Ishikawa (cell line): ENCODE measurements around the gene GPT2.

Source experiments
- CEBPB ChIP-seq: IDR thresholded peaks from 2 replicates; pipeline ENCODE4 v1.6.1; 2012
- CREB1 ChIP-seq: IDR thresholded peaks from 2 replicates; pipeline ENCODE4 v1.6.1; 2012; ENCODE audit warnings: low read depth
- EGR1 ChIP-seq: IDR thresholded peaks from 2 replicates; pipeline ENCODE4 v1.6.1; 2012
- EP300 ChIP-seq: IDR thresholded peaks from 2 replicates; pipeline ENCODE4 v1.6.1; 2012; ENCODE audit warnings: borderline replicate concordance
- FOXM1 ChIP-seq: IDR thresholded peaks from 2 replicates; pipeline ENCODE4 v1.6.1; 2012; ENCODE audit warnings: low read depth, borderline replicate concordance
- NFIC ChIP-seq: IDR thresholded peaks from 2 replicates; pipeline ENCODE4 v1.6.1; 2012
- RAD21 ChIP-seq: IDR thresholded peaks from 2 replicates; pipeline ENCODE4 v1.6.1; 2012; ENCODE audit warnings: low read depth
- TAF1 ChIP-seq: IDR thresholded peaks from 2 replicates; pipeline ENCODE4 v1.6.1; 2012; ENCODE audit warnings: low read depth, mild to moderate bottlenecking
- TCF12 ChIP-seq: IDR thresholded peaks from 2 replicates; pipeline ENCODE4 v1.6.1; 2012; ENCODE audit warnings: low read depth
- TEAD4 ChIP-seq: IDR thresholded peaks from 2 replicates; pipeline ENCODE4 v1.6.1; 2012
- USF1 ChIP-seq: IDR thresholded peaks from 2 replicates; pipeline ENCODE4 v1.6.1; 2012
- YY1 ChIP-seq: IDR thresholded peaks from 2 replicates; pipeline ENCODE4 v1.6.1; 2012; ENCODE audit warnings: low read depth
- ZBTB7A ChIP-seq: IDR thresholded peaks from 2 replicates; pipeline ENCODE4 v1.6.1; 2012; ENCODE audit warnings: low read depth
- TF ChIP-seq, protein P1 (sequence below): IDR thresholded peaks from 2 replicates; pipeline ENCODE4 v1.6.1; 2012
- TF ChIP-seq, protein P2 (sequence below): IDR thresholded peaks from 2 replicates; pipeline ENCODE4 v1.6.1; 2012; ENCODE audit warnings: low read depth, mild to moderate bottlenecking

GPT2 gene

DNA sequence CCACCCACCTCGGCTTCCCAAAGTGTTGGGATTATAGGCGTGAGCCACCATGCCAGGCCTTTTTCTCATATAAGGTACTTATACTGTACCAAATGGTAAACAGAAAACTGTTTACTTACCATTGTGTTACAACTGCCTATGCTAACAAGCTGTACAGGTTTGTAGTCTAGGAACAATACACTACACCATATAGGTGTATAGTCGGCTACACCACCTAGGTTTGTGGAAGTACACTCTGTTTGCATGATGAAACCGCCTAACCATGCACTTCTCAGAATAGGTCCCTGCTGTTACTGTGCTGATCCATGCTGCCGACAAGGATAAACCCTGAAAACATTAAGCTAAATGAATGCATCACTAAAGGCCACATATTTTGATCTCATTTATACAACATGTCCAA lies 70.4 kb downstream of the GPT2 start:
- no peak for TF ChIP-seq ZBTB7A
- no peak for TF ChIP-seq FOXM1
- TF ChIP-seq CEBPB = no peak
- TF ChIP-seq, protein P1, sequence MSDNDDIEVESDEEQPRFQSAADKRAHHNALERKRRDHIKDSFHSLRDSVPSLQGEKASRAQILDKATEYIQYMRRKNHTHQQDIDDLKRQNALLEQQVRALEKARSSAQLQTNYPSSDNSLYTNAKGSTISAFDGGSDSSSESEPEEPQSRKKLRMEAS = no peak
- no peak for TF ChIP-seq TEAD4
- no peak for TF ChIP-seq CREB1
- no peak for TF ChIP-seq TAF1
- TF ChIP-seq NFIC = no peak
- TF ChIP-seq TCF12 = no peak

DNA sequence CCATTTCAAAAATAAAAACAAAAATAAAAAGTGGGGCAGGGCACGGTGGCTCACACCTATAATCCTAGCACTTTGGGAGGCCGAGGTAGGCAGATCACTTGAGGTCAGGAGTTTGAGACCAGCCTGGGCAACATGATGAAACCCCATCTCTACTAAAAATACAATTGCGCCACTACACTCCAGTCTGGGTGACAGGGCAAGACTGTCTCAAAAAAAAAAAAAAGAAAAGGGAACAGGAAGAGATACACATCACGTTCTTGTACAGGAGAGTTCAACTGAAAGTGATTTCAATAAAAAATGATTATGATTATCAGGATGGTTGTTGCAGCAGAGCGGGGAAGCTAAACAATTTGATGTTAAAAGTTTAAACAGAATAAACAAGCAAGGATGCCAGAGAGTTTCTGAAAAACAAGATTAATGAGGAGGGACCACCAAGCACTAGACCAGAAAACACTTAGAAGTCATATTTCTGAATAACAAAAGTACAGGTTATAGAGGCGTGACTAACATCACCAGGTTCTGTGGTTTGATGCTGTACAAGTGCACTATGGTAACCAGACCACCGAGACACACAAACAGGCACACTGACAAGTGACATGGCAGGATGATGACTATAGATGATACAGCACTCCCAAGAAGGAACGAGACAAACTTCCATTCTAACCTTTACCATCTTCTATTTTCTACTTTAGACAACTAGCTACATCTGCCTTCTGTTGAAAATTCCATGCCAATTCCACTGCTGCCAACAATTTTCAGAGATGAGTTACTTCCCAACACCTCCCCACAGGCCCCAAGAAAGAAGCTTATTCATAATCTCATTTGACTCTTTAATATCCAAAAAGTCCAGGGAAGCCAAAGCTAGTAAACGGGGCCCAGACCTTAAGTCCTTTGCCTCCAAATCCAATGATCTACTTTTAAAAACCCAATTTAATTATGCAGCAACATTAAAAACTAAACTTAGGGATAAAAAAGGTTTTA lies 77.5 kb downstream of the GPT2 start:
- TF ChIP-seq TAF1 (no peak), YY1 (no peak), TEAD4 (no peak), EP300 (no peak), USF1 (no peak), TCF12 (no peak), EGR1 (no peak), ZBTB7A (no peak), RAD21 (no peak), FOXM1 (no peak), CREB1 (no peak), CEBPB (no peak), NFIC (no peak)
- TF ChIP-seq, protein P1 = no peak
- TF ChIP-seq, protein P2, sequence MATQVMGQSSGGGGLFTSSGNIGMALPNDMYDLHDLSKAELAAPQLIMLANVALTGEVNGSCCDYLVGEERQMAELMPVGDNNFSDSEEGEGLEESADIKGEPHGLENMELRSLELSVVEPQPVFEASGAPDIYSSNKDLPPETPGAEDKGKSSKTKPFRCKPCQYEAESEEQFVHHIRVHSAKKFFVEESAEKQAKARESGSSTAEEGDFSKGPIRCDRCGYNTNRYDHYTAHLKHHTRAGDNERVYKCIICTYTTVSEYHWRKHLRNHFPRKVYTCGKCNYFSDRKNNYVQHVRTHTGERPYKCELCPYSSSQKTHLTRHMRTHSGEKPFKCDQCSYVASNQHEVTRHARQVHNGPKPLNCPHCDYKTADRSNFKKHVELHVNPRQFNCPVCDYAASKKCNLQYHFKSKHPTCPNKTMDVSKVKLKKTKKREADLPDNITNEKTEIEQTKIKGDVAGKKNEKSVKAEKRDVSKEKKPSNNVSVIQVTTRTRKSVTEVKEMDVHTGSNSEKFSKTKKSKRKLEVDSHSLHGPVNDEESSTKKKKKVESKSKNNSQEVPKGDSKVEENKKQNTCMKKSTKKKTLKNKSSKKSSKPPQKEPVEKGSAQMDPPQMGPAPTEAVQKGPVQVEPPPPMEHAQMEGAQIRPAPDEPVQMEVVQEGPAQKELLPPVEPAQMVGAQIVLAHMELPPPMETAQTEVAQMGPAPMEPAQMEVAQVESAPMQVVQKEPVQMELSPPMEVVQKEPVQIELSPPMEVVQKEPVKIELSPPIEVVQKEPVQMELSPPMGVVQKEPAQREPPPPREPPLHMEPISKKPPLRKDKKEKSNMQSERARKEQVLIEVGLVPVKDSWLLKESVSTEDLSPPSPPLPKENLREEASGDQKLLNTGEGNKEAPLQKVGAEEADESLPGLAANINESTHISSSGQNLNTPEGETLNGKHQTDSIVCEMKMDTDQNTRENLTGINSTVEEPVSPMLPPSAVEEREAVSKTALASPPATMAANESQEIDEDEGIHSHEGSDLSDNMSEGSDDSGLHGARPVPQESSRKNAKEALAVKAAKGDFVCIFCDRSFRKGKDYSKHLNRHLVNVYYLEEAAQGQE = no peak

- TF ChIP-seq, protein P2 = no peak
- TF ChIP-seq FOXM1 = no peak
- TF ChIP-seq NFIC = no peak
- no peak for TF ChIP-seq TCF12
- TF ChIP-seq EP300 = no peak
- TF ChIP-seq CREB1 = no peak
- TF ChIP-seq ZBTB7A = no peak
- no peak for TF ChIP-seq RAD21
- TF ChIP-seq CEBPB = no peak
- no peak for TF ChIP-seq USF1
- TF ChIP-seq YY1 = no peak
- TF ChIP-seq TEAD4 = no peak
- TF ChIP-seq, protein P1 = no peak
- TF ChIP-seq TAF1 = no peak
- no peak for TF ChIP-seq EGR1
Measured at GRCh38 chr16:46962629-46963028, 78.5 kb downstream of the GPT2 start.

DNA sequence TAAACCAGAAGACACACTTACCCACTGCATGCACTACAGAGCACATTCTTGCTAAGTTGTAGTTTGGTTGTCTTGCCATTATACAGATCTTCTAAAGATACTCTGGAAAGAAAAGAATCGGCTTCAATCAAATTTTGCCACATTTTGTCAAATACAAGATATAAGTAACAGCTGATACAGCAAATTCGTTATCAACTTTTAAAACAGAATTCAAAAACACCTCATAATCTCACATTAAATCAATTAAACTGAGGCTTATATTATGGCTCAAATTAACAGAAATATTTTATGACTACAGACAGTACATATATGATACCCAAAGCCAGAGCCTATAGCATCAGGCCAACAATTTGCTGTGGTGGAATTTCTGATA lies 83.9 kb downstream of the GPT2 start:
- TF ChIP-seq RAD21 (no peak), CREB1 (no peak), EGR1 (no peak), FOXM1 (no peak), USF1 (no peak), YY1 (no peak), NFIC (no peak)

GRCh38 chr16:46970089-46970488 lies 85.9 kb downstream of the GPT2 start:
- no peak for TF ChIP-seq YY1
- no peak for TF ChIP-seq CREB1
- TF ChIP-seq, protein P1 = no peak
- no peak for TF ChIP-seq NFIC
- TF ChIP-seq EGR1 = no peak
- TF ChIP-seq ZBTB7A = no peak
- TF ChIP-seq EP300 = no peak
- TF ChIP-seq USF1 = no peak
- no peak for TF ChIP-seq RAD21
- no peak for TF ChIP-seq TEAD4
- no peak for TF ChIP-seq CEBPB
